Stimulated activated CD8-positive, alpha-beta memory T cell treated with anti-CD3 and anti-CD28 coated beads, Interleukin-2, amount 100 ng/mL, for 48 hours (primary cell): ENCODE data around the gene SMIM24.
A peak's percentile ranks its signal among the peaks of the same experiment; 100 is the strongest.

ENCODE experiments used
- DNase-seq, 2 donors: peaks; one replicate each; pipeline ENCODE4 v3.0.0-alpha.2; 2020; ENCODE audit warnings: low read depth in 2 of 2

Gene SMIM24

DNA sequence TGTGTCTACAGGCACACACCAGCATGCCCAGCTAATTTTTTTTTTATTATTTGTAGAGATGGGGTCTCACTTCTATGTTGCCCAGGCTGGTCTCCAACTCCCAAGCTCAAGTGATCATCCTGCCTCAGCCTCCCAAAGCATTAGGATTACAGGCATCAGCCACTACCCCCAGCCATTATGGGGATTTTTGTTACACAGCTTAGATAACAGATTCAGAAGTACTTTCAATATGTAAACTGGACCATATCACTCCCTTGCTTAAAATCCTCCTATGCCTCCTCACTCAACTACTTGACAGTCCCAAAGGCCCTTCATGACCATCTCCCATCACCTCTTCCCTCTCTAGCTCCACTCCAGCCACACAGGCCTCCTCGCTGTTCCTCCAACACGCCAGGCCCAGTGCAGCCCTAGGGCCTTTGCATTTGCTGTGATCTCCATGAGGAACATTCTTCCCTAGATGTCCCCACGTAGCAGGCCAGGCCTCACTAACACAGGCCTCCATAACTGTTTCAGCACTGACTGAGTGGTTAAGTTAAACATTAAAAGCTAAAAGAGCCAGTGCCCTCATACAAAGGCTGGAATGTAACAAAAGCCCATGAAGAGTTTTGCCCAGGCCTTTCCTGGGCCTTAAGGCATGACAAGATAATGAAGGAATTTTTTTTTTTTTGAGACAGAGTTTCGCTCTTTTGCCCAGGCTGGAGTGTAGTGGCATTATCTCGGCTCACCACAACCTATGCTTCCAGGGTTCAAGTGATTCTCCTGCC lies 17.6 kb upstream of the SMIM24 start:
- DNase-seq, result no peak

DNA sequence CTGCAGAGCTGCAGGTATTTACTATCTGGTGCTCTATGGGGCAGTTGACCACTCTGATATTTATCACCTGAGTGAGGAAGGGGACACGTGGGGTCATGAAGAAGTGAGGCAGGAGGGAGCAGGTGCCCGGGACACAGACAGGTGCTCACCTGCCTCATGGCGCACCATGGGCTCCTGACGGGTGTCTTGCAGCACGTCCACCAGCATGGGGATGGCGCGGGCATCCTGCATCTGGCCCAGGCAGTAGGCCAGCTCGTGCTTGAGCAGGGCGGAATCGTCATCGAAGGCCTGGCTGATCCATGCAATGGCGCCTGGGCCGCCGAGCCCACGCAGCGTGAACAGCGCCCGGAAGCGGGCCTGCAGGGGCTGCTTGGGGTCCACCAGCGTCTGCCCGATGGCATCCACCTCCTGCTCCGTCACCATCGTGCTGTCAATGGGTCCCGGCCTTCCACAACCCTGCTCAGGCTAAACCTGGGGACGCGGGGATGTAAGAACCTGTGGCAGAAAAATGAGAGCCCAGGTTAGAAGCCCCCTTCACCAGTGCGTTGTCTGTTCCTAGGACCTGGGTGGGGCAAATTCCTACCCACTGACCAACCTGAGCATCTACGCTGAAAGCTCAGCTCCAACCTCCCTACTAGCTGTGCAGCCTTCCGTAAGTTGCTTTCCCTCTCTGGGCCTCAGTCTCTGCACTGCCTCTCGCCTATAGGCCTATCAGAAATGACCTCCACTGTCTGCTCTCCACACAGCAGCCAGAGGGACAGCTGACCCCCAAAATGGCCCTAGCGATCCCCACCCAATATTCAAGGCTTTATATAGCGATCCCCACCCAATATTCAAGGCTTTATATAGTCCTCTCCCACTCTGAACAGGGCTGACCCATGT lies 16.3 kb upstream of the SMIM24 start:
- DNase-seq, result no peak

- peak in 1 of 2 donors; percentile 27 for DNase-seq
Measured at GRCh38 chr19:3494559-3494958, 14.2 kb upstream of the SMIM24 start.

DNA sequence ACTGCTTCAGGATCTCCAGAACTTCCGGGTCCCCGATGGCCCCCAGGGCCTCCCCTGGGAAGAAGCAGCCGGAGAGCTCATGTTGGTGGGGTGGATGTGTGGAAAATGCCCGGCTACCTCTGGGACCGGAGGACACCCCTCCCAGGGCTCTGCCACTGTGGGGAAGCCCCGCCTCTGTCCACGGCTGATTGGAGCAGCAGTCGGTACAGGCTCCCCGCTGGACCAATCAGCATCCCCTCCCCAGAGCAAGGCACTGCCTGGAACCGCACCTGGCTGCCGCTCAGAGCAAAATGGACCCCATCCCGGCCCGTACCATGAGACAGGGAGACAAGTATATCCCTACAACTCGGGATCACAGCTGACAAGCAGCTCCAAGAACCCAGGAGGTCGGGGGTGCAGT lies 13.7 kb upstream of the SMIM24 start:
- peak in 1 of 2 donors; percentile 41 for DNase-seq

DNA sequence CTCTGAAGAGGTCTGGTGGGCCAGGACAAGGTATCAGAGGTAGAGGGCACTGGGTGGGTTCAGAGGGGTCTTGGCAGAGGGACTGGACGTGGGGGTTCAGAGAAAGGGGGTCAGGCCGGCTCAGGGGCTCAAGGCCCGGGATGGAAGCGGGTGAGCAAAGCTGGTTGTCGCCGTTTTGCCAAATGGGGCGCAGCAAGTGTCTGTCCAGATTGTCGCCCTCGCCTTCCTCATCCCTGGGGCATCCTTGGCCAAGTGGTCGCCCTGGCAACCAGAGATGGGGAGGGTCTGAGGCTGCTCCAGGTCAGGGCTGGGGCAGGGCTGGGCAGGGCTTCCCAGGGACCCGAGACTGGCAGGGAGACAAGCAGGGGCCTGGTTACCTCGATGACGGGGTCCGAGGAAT lies 13.3 kb upstream of the SMIM24 start:
- no peak for DNase-seq

DNA sequence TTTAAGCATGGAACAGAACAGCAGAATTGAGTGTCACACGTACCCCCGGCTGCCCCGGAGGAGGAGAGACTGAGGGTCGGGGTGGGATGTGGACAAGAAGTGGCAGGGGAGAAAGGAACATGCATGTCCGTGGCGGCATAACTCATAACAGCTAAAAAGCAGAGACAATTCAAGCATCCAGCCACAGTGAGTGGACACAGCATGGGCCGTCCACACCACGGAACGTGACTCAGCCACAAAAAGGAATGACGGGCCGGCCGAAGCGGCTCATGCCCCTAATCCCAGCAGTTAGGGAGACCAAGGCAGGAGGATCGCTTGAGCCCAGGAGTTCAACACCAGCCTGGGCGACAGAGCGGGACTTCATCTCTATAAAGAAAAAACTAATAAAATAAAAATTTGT lies 12.6 kb upstream of the SMIM24 start:
- DNase-seq, result no peak

GRCh38 chr19:3492131-3492839 lies 12.0 kb upstream of the SMIM24 start:
- no peak for DNase-seq

DNA sequence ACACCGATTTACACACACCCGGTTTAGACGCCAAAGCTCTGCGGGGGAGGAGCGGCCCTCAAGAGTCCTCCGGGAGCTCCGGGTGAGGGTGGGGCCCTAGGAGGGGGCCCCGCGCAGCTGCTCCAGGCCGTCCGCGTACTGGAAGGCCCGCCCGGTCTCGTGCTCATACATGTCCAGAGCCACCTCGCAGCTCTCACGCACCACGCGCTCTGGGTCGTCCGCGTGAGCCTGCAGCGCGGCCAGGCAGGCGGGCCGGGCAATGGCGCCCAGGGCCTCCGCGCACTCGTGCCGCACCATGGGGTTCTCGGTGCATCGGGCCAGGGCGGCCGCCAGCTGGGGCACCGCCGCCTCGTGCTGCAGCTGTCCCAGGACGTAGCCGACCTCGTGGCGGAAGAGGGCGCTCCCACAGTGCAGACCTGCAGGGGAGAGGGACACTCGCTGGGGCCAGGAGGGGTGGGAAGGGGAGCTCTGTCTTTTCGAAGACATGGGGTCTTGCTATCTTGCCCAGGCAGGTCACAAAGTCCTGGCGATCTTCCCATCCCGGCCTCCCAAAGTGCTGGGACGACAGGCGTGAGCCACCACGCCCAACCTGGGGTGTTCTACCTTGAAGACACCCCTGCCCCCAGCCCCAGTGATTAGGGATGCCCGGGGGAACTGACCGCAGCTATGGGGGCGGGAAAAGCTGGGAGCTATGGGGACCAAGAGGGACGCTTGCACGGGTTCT lies 11.2 kb upstream of the SMIM24 start:
- no peak for DNase-seq

DNA sequence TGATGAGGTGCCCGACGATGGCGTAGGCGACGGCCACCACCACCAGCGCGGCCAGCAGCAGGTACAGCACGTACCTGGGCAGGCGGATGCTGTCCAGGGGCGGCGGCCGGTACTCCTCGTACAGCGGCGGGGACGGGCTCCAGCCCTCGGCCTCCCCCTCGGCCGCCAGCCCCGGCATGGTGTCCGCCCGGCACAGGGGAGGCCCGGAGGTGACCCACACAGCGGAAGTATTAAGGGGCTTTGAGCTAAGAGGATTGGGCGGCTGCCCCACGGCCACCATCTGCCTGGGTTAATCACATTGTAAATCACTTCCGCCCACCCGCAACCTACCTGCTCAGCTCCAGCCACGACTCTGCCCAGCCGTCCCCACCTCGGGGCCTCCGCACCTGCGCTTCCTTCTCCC lies 2.9 kb upstream of the SMIM24 start, which contains the start of gene SMIM44:
Gene SMIM44 (minus strand): TSS at position 216 of the 403 bp plus-strand sequence. CDS start 38 bp downstream, at position 178.
- DNase-seq, result no peak

DNA sequence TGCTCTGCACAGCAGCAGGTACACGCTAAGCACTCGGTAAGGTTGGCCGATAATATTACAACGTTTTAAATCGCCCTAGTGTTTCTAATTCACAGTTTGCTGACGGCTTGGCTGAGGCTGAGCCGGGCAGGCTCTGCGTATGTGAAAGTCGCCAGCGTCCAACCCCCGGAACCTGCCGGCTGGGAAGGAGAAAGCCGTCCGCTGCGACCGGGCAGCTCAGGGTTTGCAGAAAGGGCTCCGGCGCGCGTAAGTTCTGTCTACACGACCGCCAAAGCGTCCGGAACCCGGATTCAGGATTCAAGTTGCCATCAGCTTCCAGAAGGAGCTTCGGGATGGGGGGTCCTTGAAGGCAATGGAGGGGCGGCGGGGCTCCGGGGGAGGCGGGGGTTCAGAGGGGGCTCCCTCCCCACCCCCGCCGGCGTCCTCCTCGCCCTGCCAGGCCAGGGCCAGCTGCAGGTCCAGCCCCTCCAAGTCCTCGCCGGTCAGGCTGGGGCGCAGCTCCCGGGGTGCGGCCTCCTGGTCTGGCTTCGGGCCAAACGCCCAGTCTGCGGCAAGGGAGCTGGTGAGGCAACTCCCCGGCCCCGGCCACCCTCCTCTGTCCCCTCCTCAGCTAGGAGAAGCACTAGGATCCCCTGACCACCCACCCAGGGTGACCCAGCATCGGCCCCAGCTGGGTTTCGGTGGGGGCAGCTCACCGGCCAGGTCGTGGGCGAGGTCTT lies 2.3 kb upstream of the SMIM24 start:
- DNase-seq, result no peak

DNA sequence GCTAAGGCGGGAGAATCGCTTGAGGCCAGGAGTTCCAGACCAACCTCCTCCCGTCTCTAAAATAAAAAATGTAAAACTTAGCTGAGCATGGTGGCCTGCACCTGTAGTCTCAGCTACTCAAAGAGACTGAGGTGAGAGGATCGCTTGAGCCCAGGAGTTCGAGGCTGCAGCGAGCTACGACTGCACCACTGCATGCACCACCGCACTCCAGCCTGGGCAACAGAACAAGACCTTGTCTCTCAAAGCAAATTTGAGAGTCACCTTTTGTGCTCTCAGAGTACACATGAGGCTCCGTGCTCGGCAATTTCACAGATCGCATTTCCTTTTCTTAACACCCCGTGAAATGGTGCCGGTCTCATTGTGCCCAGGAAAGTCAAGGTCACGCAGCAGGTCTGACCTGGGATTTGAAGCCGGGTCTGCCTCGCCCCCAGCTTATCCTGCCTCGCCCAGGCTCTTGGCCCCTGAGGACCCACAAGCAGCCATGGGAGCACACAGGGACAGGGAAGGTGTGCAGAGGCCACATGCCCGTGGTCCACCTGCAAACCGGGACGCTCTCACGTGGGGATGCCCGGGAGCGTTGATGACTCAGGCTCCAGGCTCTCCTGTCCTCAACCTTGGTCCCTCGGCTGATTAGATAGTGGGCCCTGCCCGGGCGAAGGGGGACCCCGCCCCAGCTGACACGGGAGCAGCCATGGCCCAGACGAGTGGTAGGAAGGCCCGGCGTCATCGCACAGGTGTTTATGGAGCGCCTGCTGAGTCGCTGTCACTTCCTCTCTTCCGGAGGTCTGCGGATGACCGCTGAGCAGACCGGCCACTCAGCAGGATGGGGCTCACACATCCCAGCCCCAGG lies 1.1 kb upstream of the SMIM24 start:
- no peak for DNase-seq

DNA sequence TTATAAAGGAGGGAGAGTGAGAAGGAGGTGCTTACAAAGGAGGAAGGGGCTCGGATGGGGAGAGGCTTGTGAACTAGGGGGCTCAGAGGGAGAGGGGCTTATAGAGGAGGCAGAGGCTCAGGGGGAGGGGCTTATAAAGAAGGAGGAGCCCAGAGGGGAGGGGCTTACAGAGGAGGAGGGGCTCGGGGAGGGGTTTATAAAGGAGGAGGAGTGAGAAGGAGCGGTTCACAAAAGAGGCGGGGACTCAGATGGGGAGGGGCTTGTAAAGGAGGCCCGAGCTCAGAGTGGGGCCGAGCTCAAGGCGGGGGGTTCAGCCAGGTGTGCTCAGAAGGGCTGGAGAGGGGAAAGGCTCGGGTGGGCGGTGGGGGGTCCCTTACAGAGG lies 500 bp downstream of the SMIM24 start:
- peak in 1 of 2 donors; percentile 26 for DNase-seq

- DNase-seq, result peak in 1 of 2 donors; percentile 28
Measured at GRCh38 chr19:3479177-3479833, 1.0 kb downstream of the SMIM24 start.

GRCh38 chr19:3478409-3479176 lies 1.7 kb downstream of the SMIM24 start:
- DNase-seq, result no peak

- no peak for DNase-seq
Measured at GRCh38 chr19:3477951-3478350, 2.4 kb downstream of the SMIM24 start.

GRCh38 chr19:3477506-3477905 lies 2.8 kb downstream of the SMIM24 start:
- no peak for DNase-seq

DNA sequence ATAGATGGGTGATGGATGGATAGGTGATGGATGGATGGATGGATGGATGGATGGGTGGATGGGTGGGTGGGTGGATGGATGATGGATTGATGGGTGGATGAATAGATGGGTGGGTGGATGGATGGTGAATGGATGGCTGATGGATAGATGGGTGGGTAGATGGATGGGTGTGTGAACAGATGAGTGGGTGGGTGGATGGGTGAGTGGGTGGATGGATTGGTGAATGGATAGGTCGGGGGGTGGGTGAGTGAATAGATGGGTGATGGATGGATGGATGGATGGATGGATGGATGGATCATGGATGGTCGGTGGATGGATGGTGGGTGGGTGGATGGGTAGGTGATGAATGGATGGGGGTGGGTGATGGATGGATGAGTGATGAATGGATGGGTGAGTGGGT lies 3.5 kb downstream of the SMIM24 start:
- no peak for DNase-seq

DNA sequence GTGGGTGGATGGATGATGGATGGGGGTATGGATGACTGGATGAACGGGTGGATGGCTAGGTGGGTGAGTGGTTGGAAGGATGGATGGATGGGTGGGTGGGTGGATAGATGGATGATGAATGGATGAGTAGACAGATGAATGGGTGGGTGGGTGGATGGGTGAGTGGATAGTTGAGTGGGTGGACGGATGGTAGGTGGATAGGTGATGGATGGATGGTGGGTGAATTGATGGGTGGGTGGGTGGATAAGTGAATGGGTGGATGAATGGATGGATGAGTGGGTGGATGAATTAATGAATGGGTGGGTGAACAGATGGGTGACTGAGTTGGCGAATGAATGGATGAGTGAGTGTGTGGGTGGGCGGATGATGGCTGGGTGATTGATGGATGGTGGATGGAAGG lies 4.9 kb downstream of the SMIM24 start:
- DNase-seq, result no peak

- DNase-seq, result no peak
Measured at GRCh38 chr19:3474614-3475013, 5.7 kb downstream of the SMIM24 start.
